H1 (cell line): ENCODE data around the gene MACIR. TPM values are rescaled to one million over a fixed set of nuclear protein-coding genes. Genes with fewer than 3 reads are reported as not detected.

Experiments used
- CTCF ChIA-PET: fragments of 300-600 bp; sonication (Branson Sonifier 250); formaldehyde crosslinking; loops from one replicate; lab custom pipeline; 2021; ENCODE audit not compliant: partially characterized antibody; lab: Charles Lee
- POLR2A ChIA-PET: fragments of 300-600 bp; sonication (Branson Sonifier 250); formaldehyde crosslinking; loops from one replicate; lab custom pipeline; 2021; ENCODE audit warnings: inconsistent platforms; ENCODE audit not compliant: partially characterized antibody; lab: Charles Lee
- DNase-seq, 2 experiments: peaks; one replicate each; pipeline versions ENCODE4 v3.0.0 to v3.0.0-alpha.2; 2010 to 2022; ENCODE audit warnings: low spot score in 2 of 2, low read depth in 1 of 2, mixed read lengths in 1 of 2
- FAIRE-seq: peaks from 2 replicates; lab custom pipeline; 2011; peaks lifted over from hg19 to GRCh38; lab: Jason Lieb, UNC
- H2AFZ ChIP-seq: 2 replicates; pipeline ENCODE4 v1.8.1; 2012; ENCODE audit warnings: low read length, inconsistent platforms
- H2AK5ac ChIP-seq: 2 replicates; pipeline ENCODE4 v1.6.1; 2013; ENCODE audit warnings: low read depth, low read length
- H2BK120ac ChIP-seq: replicated peaks from 2 replicates; pipeline ENCODE3; 2013; ENCODE audit warnings: low read depth, low read length, inconsistent platforms
- H2BK12ac ChIP-seq: 2 replicates; pipeline ENCODE4 v1.6.1; 2013; ENCODE audit warnings: low read depth, low read length
- H2BK15ac ChIP-seq: 2 replicates; pipeline ENCODE4 v1.6.1; 2013; ENCODE audit warnings: low read length
- H2BK20ac ChIP-seq: 2 replicates; pipeline ENCODE4 v1.6.1; 2013; ENCODE audit warnings: low read length
- H2BK5ac ChIP-seq: 2 replicates; pipeline ENCODE4 v1.6.1; 2013; ENCODE audit warnings: low read depth, low read length
- H3K14ac ChIP-seq: 2 replicates; pipeline ENCODE4 v1.6.1; 2013; ENCODE audit warnings: inconsistent platforms; ENCODE audit not compliant: insufficient read length
- H3K18ac ChIP-seq: 2 replicates; pipeline ENCODE4 v1.6.1; 2013; ENCODE audit warnings: low read length; ENCODE audit errors: extremely low read depth
- H3K23ac ChIP-seq: 2 replicates; pipeline ENCODE4 v1.6.1; 2013; ENCODE audit warnings: inconsistent platforms; ENCODE audit not compliant: insufficient read length
- H3K23me2 ChIP-seq: 2 replicates; pipeline ENCODE4 v1.6.1; 2013; ENCODE audit warnings: low read depth, low read length
- H3K27ac ChIP-seq: 2 replicates; pipeline ENCODE4 v1.6.1; 2011; ENCODE audit warnings: low read depth, low read length, inconsistent platforms
- H3K27me3 ChIP-seq, 4 experiments: replicated peaks in 1 of 4; 1 replicate in 1 of 4; 2 replicates in 3 of 4; pipeline versions ENCODE4 v1.6.1 to v1.8.1; 2011 to 2013; ENCODE audit warnings: low read length in 3 of 4, mild to moderate bottlenecking in 3 of 4, inconsistent platforms in 2 of 4, mixed read lengths in 2 of 4, moderate library complexity in 1 of 4; ENCODE audit not compliant: control insufficient read depth in 3 of 4, insufficient read depth in 3 of 4; ENCODE audit errors: extremely low read depth in 1 of 4
- H3K36me3 ChIP-seq, 4 experiments: 2 replicates each; pipeline versions ENCODE4 v1.6.1 to v1.8.1; 2011 to 2013; ENCODE audit warnings: mild to moderate bottlenecking in 4 of 4, low read length in 3 of 4, moderate library complexity in 2 of 4, control low read depth in 1 of 4, inconsistent platforms in 1 of 4; ENCODE audit not compliant: insufficient read depth in 4 of 4, control insufficient read depth in 2 of 4
- H3K4ac ChIP-seq: replicated peaks from 2 replicates; pipeline ENCODE3; 2013; ENCODE audit warnings: low read length, low read depth, mixed read lengths, inconsistent platforms; ENCODE audit not compliant: insufficient read length
- H3K4me1 ChIP-seq, 4 experiments: replicated peaks in 1 of 4; 1 replicate in 1 of 4; 2 replicates in 3 of 4; pipeline versions ENCODE4 v1.6.1 to v1.8.1; 2011 to 2013; ENCODE audit warnings: low read length in 3 of 4, inconsistent platforms in 2 of 4, mixed read lengths in 1 of 4; ENCODE audit not compliant: insufficient read depth in 4 of 4, control insufficient read depth in 3 of 4
- H3K4me2 ChIP-seq, 2 experiments: 2 replicates each; pipeline versions ENCODE4 v1.6.1 to v1.8.1; 2011 to 2013; ENCODE audit warnings: low read depth in 2 of 2, low read length in 2 of 2, control low read depth in 1 of 2, inconsistent platforms in 1 of 2, mild to moderate bottlenecking in 1 of 2; ENCODE audit not compliant: insufficient read depth in 1 of 2
- H3K4me3 ChIP-seq, 4 experiments: fragments of 200-600, 300-600 bp in 1 of 4; sonication (generic), shearing (Covaris generic), sonication (Bioruptor Twin) in 1 of 4; 2 replicates each; pipeline versions ENCODE4 v1.5.1 to v1.8.1; 2011 to 2016; ENCODE audit warnings: low read length in 4 of 4, low read depth in 3 of 4, control low read depth in 2 of 4, inconsistent platforms in 2 of 4, mild to moderate bottlenecking in 2 of 4, mixed read lengths in 1 of 4, moderate library complexity in 1 of 4; ENCODE audit not compliant: insufficient read depth in 2 of 4; ENCODE audit errors: extremely low read depth in 1 of 4
- H3K56ac ChIP-seq: replicated peaks from 2 replicates; pipeline ENCODE3; 2013; ENCODE audit warnings: low read depth, mild to moderate bottlenecking, mixed read lengths, low read length, inconsistent platforms; ENCODE audit not compliant: insufficient read length
- H3K79me1 ChIP-seq: 2 replicates; pipeline ENCODE4 v1.6.1; 2013; ENCODE audit warnings: low read depth, low read length, control low read depth
- H3K79me2 ChIP-seq, 2 experiments: 2 replicates each; pipeline versions ENCODE4 v1.6.1 to v1.8.1; 2012 to 2013; ENCODE audit warnings: low read length in 2 of 2, mild to moderate bottlenecking in 2 of 2, inconsistent platforms in 1 of 2; ENCODE audit not compliant: insufficient read depth in 2 of 2, control insufficient read depth in 1 of 2
- H3K9ac ChIP-seq, 4 experiments: replicated peaks in 1 of 4; 1 replicate in 1 of 4; 2 replicates in 3 of 4; pipeline versions ENCODE4 v1.6.1 to v1.8.1; 2011 to 2013; ENCODE audit warnings: low read depth in 3 of 4, low read length in 3 of 4, control low read depth in 2 of 4, mild to moderate bottlenecking in 2 of 4, moderate library complexity in 2 of 4, inconsistent platforms in 1 of 4; ENCODE audit errors: extremely low read depth in 1 of 4
- H3K9me3 ChIP-seq, 2 experiments: 2 replicates each; pipeline versions ENCODE4 v1.6.1 to v1.8.1; 2012 to 2013; ENCODE audit warnings: mild to moderate bottlenecking in 2 of 2, moderate library complexity in 2 of 2, control low read depth in 1 of 2, inconsistent platforms in 1 of 2, low read depth in 1 of 2, low read length in 1 of 2, mixed read lengths in 1 of 2; ENCODE audit not compliant: insufficient read depth in 2 of 2
- H4K20me1 ChIP-seq, 2 experiments: replicated peaks in 1 of 2; 2 replicates each; pipeline versions ENCODE3 to v1.8.1; 2011 to 2013; ENCODE audit warnings: inconsistent platforms in 2 of 2, low read length in 2 of 2, mild to moderate bottlenecking in 1 of 2; ENCODE audit not compliant: insufficient read depth in 2 of 2, control insufficient read depth in 1 of 2
- H4K5ac ChIP-seq: 2 replicates; pipeline ENCODE4 v1.6.1; 2013; ENCODE audit warnings: low read length, low read depth, mixed read lengths, inconsistent platforms; ENCODE audit not compliant: insufficient read length
- H4K8ac ChIP-seq: 2 replicates; pipeline ENCODE4 v1.8.0; 2013; ENCODE audit warnings: mild to moderate bottlenecking, moderate library complexity, low read length, inconsistent platforms; ENCODE audit not compliant: insufficient read depth; ENCODE audit errors: extremely low read depth
- H4K91ac ChIP-seq: replicated peaks from 2 replicates; pipeline ENCODE3; 2013; ENCODE audit warnings: low read length, mixed read lengths, inconsistent platforms; ENCODE audit not compliant: insufficient read length
- ATF2 ChIP-seq: IDR thresholded peaks from 2 replicates; pipeline ENCODE4 v1.6.1; 2012; ENCODE audit warnings: low read length, inconsistent platforms
- EP300 ChIP-seq, 2 experiments: IDR thresholded peaks; 1 replicate in 1 of 2; 2 replicates in 1 of 2; pipeline ENCODE4 v1.6.1; 2011 to 2012; ENCODE audit warnings: low read depth in 2 of 2, low read length in 2 of 2, mild to moderate bottlenecking in 2 of 2, borderline replicate concordance in 1 of 2, inconsistent platforms in 1 of 2, moderate library complexity in 1 of 2
- JUN ChIP-seq: IDR thresholded peaks from 2 replicates; pipeline ENCODE4 v1.6.1; 2011; ENCODE audit warnings: low read depth, mild to moderate bottlenecking, improper control_type of control experiment, low read length
- JUND ChIP-seq: IDR thresholded peaks from 2 replicates; pipeline ENCODE4 v1.6.1; 2011; ENCODE audit warnings: mild to moderate bottlenecking, improper control_type of control experiment, low read length
- KDM4A ChIP-seq: IDR thresholded peaks from one replicate; pipeline ENCODE4 v1.7.1; 2012; ENCODE audit warnings: low read depth, mild to moderate bottlenecking, moderate library complexity, low read length, inconsistent platforms; ENCODE audit not compliant: severe bottlenecking
- KDM5A ChIP-seq: fragments of 200-600 bp; IDR thresholded peaks from 2 replicates; pipeline ENCODE4 v1.7.1; 2012; ENCODE audit warnings: mild to moderate bottlenecking, low read length, inconsistent platforms, mixed read lengths
- POU5F1 ChIP-seq: IDR thresholded peaks from 2 replicates; pipeline ENCODE4 v1.6.1; 2011; ENCODE audit warnings: low read depth, mild to moderate bottlenecking, low read length, moderate library complexity
- RAD21 ChIP-seq, 2 experiments: IDR thresholded peaks in 1 of 2; conservative IDR thresholded peaks in 1 of 2; 2 replicates each; pipeline ENCODE4 v1.6.1; 2011; ENCODE audit warnings: low read depth in 2 of 2, low read length in 2 of 2, improper control_type of control experiment in 1 of 2, inconsistent platforms in 1 of 2, mild to moderate bottlenecking in 1 of 2, moderate library complexity in 1 of 2
- RXRA ChIP-seq: IDR thresholded peaks from 2 replicates; pipeline ENCODE4 v1.6.1; 2011; ENCODE audit warnings: low read depth, mild to moderate bottlenecking, low read length, moderate library complexity; ENCODE audit not compliant: insufficient read depth
- SIRT6 ChIP-seq: IDR thresholded peaks from one replicate; pipeline ENCODE4 v1.7.1; 2012; ENCODE audit warnings: low read length, inconsistent platforms
- SP1 ChIP-seq: IDR thresholded peaks from 2 replicates; pipeline ENCODE4 v1.6.1; 2011; ENCODE audit warnings: low read depth, low read length
- SUZ12 ChIP-seq: fragments of 200-600 bp; sonication (generic); IDR thresholded peaks from 2 replicates; pipeline ENCODE4 v1.6.1; 2012; ENCODE audit warnings: mild to moderate bottlenecking, inconsistent platforms, low read length, moderate library complexity, mixed read lengths
- TBP ChIP-seq: IDR thresholded peaks from 2 replicates; pipeline ENCODE4 v1.6.1; 2011; ENCODE audit warnings: low read depth, low read length, improper control_type of control experiment
- WGBS, 2 experiments: shearing (Covaris generic) in 1 of 2; methylation state at CpG; one replicate each; pipeline versions ENCODE4 v1.1.6 to v1.1.7; 2013 to 2015; ENCODE audit warnings: low lambda C conversion rate in 2 of 2, mixed read lengths in 2 of 2, inconsistent platforms in 1 of 2, low coverage in 1 of 2, missing lambda C conversion rate in 1 of 2; ENCODE audit not compliant: insufficient replicate concordance in 2 of 2, insufficient coverage in 1 of 2, insufficient read length in 1 of 2; ENCODE audit errors: extremely low coverage in 1 of 2, missing lambda C conversion rate in 1 of 2; 5-methylcytosine and 5-hydroxymethylcytosine counted together
- polyA plus RNA-seq, 7 experiments: library from polyadenylated mRNA; depleted of rRNA in 3 of 7; stranded (reverse) in 5 of 7; unstranded in 2 of 7; fragments of >200 nt in 5 of 7; fragments of 200-250 nt in 2 of 7; gene quantifications; 1 replicate in 5 of 7; 2 replicates in 1 of 7; 4 replicates in 1 of 7; pipeline versions ENCODE4 v1.2.1 to v1.2.3, GENCODE V29; 2011 to 2013; ENCODE audit warnings: missing spikeins in 2 of 7, mixed read lengths in 2 of 7
- total RNA-seq: library from RNA; stranded (reverse); fragmentation: NEBNext Ultra II Directional; extraction: Animal tissue kit (Norgen Biotek cat#: 25700); gene quantifications from 2 replicates; pipeline ENCODE4 v1.2.1, GENCODE V29; 2021

MACIR gene
- total and polyA plus RNA-seq, 2 of the 8 experiments (the other 6 are each of a cell fraction or from before 2014, with no cell fraction given): 8.0 to 19.2 TPM

DNA sequence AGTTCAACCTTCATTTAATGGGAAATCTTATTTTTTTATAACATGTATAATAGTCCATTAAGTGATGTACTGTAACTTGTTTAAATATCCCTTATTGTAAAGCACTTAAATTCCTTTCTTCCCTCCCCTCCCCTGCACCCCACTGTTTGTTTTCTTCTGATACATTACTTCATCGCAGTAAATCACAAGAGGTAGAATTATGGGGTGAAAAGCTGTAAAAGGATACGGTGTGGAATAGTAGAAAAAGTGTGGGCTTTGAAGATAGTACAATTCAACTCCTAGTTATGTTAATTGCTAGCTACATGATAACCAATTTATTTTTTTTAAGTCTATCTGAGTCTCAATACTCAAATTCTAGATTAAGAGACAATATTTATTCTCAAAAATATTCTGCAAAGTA, 41.9 kb upstream of the MACIR start:
- Histone ChIP-seq H3K27me3 (no peaks in the 10 kb centered on the region), H4K8ac (no peak overlapping the region), H2AFZ (no peak overlapping the region), H4K91ac (no peak overlapping the region), H3K14ac (no peak overlapping the region), H3K56ac (no peak overlapping the region), H3K23ac (no peak overlapping the region), H3K4me2 (no peak overlapping the region), H3K36me3 (no peaks in the 10 kb centered on the region), H3K27ac (no peak overlapping the region), H4K5ac (no peak overlapping the region), H4K20me1 (no peaks in the 10 kb centered on the region), H2BK5ac (no peak overlapping the region), H3K9ac (no peak overlapping the region), H3K79me2 (no peaks in the 10 kb centered on the region), H2BK120ac (no peak overlapping the region), H3K4me1 (no peaks in the 10 kb centered on the region; a peak in 1 of 7 replicates), H2AK5ac (no peak overlapping the region), H3K4ac (no peak overlapping the region), H2BK12ac (no peak overlapping the region), H2BK20ac (no peak overlapping the region), H3K23me2 (no peaks in the 10 kb centered on the region), H3K9me3 (no peaks in the 10 kb centered on the region), H3K18ac (no peak overlapping the region), H3K4me3 (no peak overlapping the region), H2BK15ac (no peak overlapping the region), H3K79me1 (no peaks in the 10 kb centered on the region)
- DNase-seq (no peak), FAIRE-seq (no peak)
- WGBS, 2 experiments: 84% methylated on average over 2 of the region's 2 CpGs; no CpG with 5 or more reads in 1 of the 2 experiments
- ChIA-PET CTCF (interaction anchor here (1.0 to 8.4 kb wide), 4 partner anchors 8 to 680 kb away, joined by 3 to 71 read pairs (median 4); no protein-coding TSS in a partner anchor), POLR2A (no interaction called here)
- no peak for TF ChIP-seq EP300 (IDR thresholded peaks at IDR 0.05; ENCODE audit: borderline replicate concordance in 1 of 2, low read depth in 2 of 2, low read length in 2 of 2)
- TF ChIP-seq SIRT6: no peak
- no peak for TF ChIP-seq JUND
- TF ChIP-seq POU5F1: no peak
- TF ChIP-seq TBP: no peak
- TF ChIP-seq KDM4A: no peak
- no peak for TF ChIP-seq JUN
- TF ChIP-seq SUZ12: no peak
- TF ChIP-seq ATF2: no peak
- no peak for TF ChIP-seq RAD21 (IDR thresholded peaks at IDR 0.05 in 1 of 2, conservative IDR thresholded peaks at IDR 0.05 in 1 of 2; ENCODE audit: low read depth in 2 of 2, low read length in 2 of 2)
- no peak for TF ChIP-seq RXRA
- no peak for TF ChIP-seq SP1
- no peak for TF ChIP-seq KDM5A
